ENCODE measurements around the gene CASZ1. TPM values are rescaled to one million over a fixed set of nuclear protein-coding genes. Genes with fewer than 3 reads are reported as not detected.

The CASZ1 gene
- total RNA-seq, 1 experiment from 2014 or later: 12.6 TPM

DNA sequence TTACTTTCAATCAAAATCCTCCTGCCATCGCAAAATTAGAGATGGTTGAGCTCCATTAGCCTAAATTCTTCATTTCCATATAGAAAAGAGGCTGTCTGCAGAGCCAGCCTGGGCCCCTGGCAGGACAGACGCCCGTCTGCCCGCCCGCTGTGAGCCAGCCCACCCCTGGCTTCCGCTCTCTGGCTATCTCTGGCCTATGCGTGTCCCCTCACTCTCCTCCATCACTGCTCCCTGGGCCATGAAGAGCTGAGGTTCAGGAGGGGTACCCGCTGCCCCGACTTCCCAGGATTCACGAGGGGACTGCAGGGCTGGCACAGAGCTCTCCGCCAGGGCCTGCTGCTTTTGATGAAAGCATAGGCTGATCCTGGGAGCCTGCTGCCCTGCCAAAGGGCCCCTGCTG, 117.6 kb downstream of the CASZ1 start:
- peaks cover 11% of the 10 kb centered on the region for H3K36me3 Mint-ChIP-seq (ENCODE audit: insufficient read depth, unreplicated experiment)
- no TSS peak for BruUV-seq (replicated peaks)
- H3K4me1 Mint-ChIP-seq (ENCODE audit: low read depth, unreplicated experiment): no peaks in the 10 kb centered on the region
- H3K27ac Mint-ChIP-seq (ENCODE audit: unreplicated experiment): no peak overlapping the region
- H3K27me3 Mint-ChIP-seq (ENCODE audit: unreplicated experiment): no peaks in the 10 kb centered on the region
- CTCF ChIA-PET: no interaction called here
- H3K9me3 Mint-ChIP-seq (ENCODE audit: low read depth, unreplicated experiment): no peaks in the 10 kb centered on the region
- intact Hi-C loops (cut with micrococcal nuclease; ENCODE audit: unreplicated experiment): no loop called here
- TF ChIP-seq, protein P1, sequence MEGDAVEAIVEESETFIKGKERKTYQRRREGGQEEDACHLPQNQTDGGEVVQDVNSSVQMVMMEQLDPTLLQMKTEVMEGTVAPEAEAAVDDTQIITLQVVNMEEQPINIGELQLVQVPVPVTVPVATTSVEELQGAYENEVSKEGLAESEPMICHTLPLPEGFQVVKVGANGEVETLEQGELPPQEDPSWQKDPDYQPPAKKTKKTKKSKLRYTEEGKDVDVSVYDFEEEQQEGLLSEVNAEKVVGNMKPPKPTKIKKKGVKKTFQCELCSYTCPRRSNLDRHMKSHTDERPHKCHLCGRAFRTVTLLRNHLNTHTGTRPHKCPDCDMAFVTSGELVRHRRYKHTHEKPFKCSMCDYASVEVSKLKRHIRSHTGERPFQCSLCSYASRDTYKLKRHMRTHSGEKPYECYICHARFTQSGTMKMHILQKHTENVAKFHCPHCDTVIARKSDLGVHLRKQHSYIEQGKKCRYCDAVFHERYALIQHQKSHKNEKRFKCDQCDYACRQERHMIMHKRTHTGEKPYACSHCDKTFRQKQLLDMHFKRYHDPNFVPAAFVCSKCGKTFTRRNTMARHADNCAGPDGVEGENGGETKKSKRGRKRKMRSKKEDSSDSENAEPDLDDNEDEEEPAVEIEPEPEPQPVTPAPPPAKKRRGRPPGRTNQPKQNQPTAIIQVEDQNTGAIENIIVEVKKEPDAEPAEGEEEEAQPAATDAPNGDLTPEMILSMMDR (IDR thresholded peaks at IDR 0.05; ENCODE audit: unreplicated experiment): no peak
- no peak overlapping the region for H3K4me3 Mint-ChIP-seq (ENCODE audit: low read depth, unreplicated experiment)
- no peak for DNase-seq

DNA sequence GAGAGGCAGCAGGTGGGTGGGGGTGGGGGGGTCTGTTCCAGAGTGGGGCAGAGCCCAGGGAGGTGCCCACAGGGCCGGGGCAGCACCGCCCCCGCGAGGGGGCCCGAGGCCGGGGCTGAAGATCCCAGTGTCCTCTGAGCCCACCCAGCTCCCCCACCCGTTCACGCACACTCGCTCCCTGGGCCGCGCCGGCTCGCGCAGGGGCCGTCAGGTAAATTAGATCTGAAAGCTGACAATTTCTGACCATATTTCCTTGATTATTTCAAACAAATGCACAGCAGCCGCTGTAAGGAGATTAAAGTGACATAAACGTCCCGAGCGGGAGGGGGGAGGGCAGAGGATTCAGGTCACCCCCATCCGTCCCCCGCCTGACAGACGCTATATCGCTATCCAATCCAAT, 118.0 kb downstream of the CASZ1 start:
- Mint-ChIP-seq H3K4me1 (ENCODE audit: low read depth, unreplicated experiment) (no peaks in the 10 kb centered on the region), H3K27me3 (ENCODE audit: unreplicated experiment) (no peaks in the 10 kb centered on the region), H3K36me3 (ENCODE audit: insufficient read depth, unreplicated experiment) (peaks cover 11% of the 10 kb centered on the region), H3K4me3 (ENCODE audit: low read depth, unreplicated experiment) (no peak overlapping the region), H3K9me3 (ENCODE audit: low read depth, unreplicated experiment) (no peaks in the 10 kb centered on the region), H3K27ac (ENCODE audit: unreplicated experiment) (no peak overlapping the region)
- no peak for DNase-seq
- CTCF ChIA-PET: no interaction called here
- intact Hi-C loops (cut with micrococcal nuclease; ENCODE audit: unreplicated experiment): no loop called here
- BruUV-seq (replicated peaks): no TSS peak
- TF ChIP-seq, protein P1 (IDR thresholded peaks at IDR 0.05; ENCODE audit: unreplicated experiment): no peak

DNA sequence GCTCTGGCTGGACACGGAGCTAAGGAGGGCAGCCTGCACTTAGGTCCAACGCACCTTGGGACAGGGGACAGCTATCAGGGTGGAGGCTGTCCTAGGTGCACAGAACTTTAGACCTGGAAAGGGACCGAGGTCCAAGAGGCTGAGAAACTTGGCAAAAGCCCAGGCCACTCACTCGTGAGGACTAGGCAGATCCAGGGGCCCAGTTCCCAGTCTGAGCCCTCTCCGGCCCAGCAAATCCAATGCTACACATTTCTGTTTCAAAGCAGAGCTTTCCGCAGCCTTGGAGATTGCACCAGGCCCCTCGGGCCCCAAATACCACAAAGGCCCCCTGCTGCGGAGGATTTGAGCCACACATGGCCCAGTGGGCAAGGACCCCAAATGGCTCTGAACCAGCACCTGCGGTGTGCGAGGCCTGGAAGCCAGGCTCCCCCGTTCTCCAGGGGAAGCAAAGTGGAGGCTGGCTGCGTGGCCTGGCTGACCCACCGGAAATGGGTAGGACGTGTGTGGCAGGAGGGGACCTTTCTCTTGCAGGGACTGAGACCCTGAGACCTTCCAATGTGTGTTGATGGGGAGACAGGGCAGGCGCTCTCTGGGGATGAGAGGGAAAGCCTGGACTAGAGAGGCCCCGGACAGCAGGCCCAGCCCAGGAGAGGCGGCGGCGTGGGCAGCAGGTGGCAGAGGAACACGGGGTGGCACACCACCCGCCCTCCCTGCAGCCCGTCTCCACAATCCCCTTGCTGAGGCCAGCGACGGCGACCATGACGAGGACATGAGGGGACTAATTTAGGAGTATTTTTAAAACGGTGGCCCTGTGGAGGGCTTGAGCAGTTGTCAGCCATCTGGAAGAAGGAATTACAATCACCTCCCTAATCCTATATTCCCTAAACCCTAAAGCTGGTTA, 118.7 kb downstream of the CASZ1 start:
- no peak overlapping the region for H3K4me3 Mint-ChIP-seq (ENCODE audit: low read depth, unreplicated experiment)
- no peaks in the 10 kb centered on the region for H3K4me1 Mint-ChIP-seq (ENCODE audit: low read depth, unreplicated experiment)
- intact Hi-C loops (cut with micrococcal nuclease; ENCODE audit: unreplicated experiment): no loop called here
- no TSS peak for BruUV-seq (replicated peaks)
- CTCF ChIA-PET: interaction anchor here (0.6 kb wide), 1 partner anchor 16 kb away, joined by 3 read pairs; no protein-coding TSS in a partner anchor
- H3K9me3 Mint-ChIP-seq (ENCODE audit: low read depth, unreplicated experiment): no peaks in the 10 kb centered on the region
- TF ChIP-seq, protein P1 (IDR thresholded peaks at IDR 0.05; ENCODE audit: unreplicated experiment): no peak
- no peak for DNase-seq
- H3K27me3 Mint-ChIP-seq (ENCODE audit: unreplicated experiment): no peaks in the 10 kb centered on the region
- peaks cover 11% of the 10 kb centered on the region for H3K36me3 Mint-ChIP-seq (ENCODE audit: insufficient read depth, unreplicated experiment)
- no peak overlapping the region for H3K27ac Mint-ChIP-seq (ENCODE audit: unreplicated experiment)

DNA sequence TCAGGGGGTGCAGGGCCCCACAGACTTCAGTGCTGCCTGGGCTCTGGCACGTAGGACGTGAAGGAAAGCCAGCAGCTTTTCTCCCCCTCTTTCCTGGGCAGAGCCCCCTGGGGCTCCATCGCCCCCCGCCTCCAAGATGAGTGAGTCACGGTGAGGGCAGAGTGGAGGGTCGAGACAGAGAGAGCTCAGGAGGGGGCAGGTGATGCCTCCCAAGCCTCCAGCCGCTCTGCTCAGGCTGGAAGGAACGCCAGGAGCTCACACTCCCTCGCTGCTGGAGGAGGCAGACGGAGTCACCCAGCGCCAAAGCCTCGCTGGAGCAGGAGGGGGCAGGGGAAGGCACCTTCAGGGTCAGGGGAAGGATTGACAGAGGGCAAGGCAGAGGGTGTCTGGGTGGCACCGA, 119.5 kb downstream of the CASZ1 start:
- Mint-ChIP-seq H3K4me1 (ENCODE audit: low read depth, unreplicated experiment) (no peaks in the 10 kb centered on the region), H3K36me3 (ENCODE audit: insufficient read depth, unreplicated experiment) (peaks cover 11% of the 10 kb centered on the region), H3K9me3 (ENCODE audit: low read depth, unreplicated experiment) (no peaks in the 10 kb centered on the region), H3K27me3 (ENCODE audit: unreplicated experiment) (no peaks in the 10 kb centered on the region), H3K27ac (ENCODE audit: unreplicated experiment) (no peak overlapping the region), H3K4me3 (ENCODE audit: low read depth, unreplicated experiment) (no peak overlapping the region)
- BruUV-seq (replicated peaks): no TSS peak
- intact Hi-C loops (cut with micrococcal nuclease; ENCODE audit: unreplicated experiment): no loop called here
- DNase-seq: no peak
- CTCF ChIA-PET: interaction anchor here (0.6 kb wide), 1 partner anchor 17 kb away, joined by 3 read pairs; no protein-coding TSS in a partner anchor
- TF ChIP-seq, protein P1 (IDR thresholded peaks at IDR 0.05; ENCODE audit: unreplicated experiment): no peak
